ENCODE results near the gene EYS.

Gene EYS

GRCh38 chr6:64786736-64787135 lies 920.3 kb downstream of the EYS start:
- TF ChIP-seq ZFX (IDR thresholded peaks at IDR 0.05) (no peak), CTCF (conservative IDR thresholded peaks at IDR 0.05) (no peak)
- H3K27ac ChIP-seq = no peak overlapping the region

DNA sequence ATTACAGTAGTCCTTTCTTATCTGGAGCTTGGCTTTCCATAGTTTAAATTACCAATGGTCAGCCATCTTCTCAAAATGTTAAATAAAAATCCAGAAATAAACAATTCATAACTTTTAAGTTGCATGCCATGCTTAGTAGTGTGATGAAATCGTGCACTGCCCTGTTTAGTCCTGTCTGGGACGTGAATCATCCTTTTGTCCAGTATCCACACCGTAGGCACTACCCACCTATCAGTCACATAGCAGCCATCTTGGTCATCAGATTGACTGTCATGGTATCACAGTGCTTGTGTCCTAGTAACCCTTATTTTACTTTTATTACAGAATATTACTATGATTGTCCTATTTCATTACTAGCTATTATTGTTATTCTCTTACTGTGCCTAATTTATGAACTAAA lies 924.1 kb downstream of the EYS start:
- no peak overlapping the region for H3K27ac ChIP-seq
- no peak for TF ChIP-seq ZFX (IDR thresholded peaks at IDR 0.05)
- no peak for TF ChIP-seq CTCF (conservative IDR thresholded peaks at IDR 0.05)

GRCh38 chr6:64777941-64778785 lies 928.9 kb downstream of the EYS start:
- H3K27ac ChIP-seq = no peak overlapping the region
- no peak for TF ChIP-seq ZFX (IDR thresholded peaks at IDR 0.05)
- no peak for TF ChIP-seq CTCF (conservative IDR thresholded peaks at IDR 0.05)

GRCh38 chr6:64776359-64776758 lies 930.7 kb downstream of the EYS start:
- TF ChIP-seq CTCF (conservative IDR thresholded peaks at IDR 0.05) (no peak), ZFX (IDR thresholded peaks at IDR 0.05) (no peak)
- no peak overlapping the region for H3K27ac ChIP-seq

DNA sequence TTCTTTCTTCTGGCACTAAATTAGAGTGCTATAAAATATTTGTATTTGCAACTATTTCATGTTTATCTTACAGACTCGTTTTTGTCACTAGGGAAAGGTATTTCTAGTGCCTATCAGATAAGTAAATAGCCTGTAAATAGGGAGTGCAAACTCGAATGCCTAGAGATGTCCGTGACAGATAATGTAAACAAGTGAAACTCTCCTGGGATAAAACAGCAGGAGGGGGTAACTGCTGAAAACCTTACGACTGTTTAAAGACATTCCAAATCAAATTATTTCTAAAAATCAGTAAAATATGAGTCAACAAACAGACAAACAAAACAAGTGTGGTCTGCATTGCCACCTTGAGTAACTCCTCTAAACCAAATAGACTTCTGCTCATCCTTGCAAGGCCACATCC lies 932.1 kb downstream of the EYS start:
- TF ChIP-seq CTCF (conservative IDR thresholded peaks at IDR 0.05) (no peak), ZFX (IDR thresholded peaks at IDR 0.05) (no peak)
- H3K27ac ChIP-seq = no peak overlapping the region

- H3K27ac ChIP-seq = no peak overlapping the region
- TF ChIP-seq ZFX (IDR thresholded peaks at IDR 0.05) (no peak), CTCF (conservative IDR thresholded peaks at IDR 0.05) (no peak)
These were observed 956.1 kb downstream of the EYS start for GRCh38 chr6:64750910-64751309.

GRCh38 chr6:64737418-64737817 lies 969.6 kb downstream of the EYS start:
- H3K27ac ChIP-seq = no peak overlapping the region
- TF ChIP-seq CTCF (conservative IDR thresholded peaks at IDR 0.05) = no peak
- TF ChIP-seq ZFX (IDR thresholded peaks at IDR 0.05) = no peak

Measured in C4-2B (cell line).